ENCODE data around the gene RAD51B.
"Not testable (repeated sequence)": the region's sequence is repeated elsewhere in the genome, so short reads cannot be mapped to it uniquely, and the experiment has no call there.

Gene RAD51B

DNA sequence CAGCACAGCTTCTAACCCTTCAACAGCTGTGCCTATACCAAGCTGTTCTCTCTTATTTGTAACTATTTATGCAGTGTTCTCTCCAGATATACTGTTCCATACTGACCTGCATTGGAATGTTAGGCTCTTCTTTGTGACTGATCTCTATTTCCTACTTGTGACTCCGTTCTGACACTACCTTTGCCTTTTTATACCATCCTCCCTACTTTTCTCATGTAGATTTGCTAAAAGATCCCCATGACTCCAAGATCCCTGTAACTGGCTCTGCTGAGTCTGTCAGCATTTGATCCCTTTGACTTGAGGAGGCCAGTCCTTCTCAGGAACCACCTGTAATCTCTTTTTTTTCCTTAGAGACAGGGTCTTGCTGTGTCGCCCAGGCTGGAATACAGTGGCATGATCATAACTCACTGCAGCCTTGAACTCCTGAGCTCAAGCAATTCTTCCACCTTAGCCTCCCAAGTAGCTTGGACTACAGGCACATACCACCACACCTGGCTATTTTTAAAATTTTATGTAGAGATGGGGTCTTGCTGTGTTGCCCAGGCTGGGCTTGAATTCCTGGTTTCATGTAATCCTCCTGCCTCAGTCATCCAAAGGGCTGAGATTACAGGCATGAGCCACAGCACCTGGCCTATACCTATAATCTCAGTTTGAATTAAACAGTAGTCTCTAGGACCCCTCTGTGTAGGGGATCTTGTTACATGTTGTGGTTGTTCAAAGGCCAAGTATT, 605.0 kb downstream of the RAD51B start:
- no peak overlapping the region for H3K27ac ChIP-seq
- TF ChIP-seq, protein P1, sequence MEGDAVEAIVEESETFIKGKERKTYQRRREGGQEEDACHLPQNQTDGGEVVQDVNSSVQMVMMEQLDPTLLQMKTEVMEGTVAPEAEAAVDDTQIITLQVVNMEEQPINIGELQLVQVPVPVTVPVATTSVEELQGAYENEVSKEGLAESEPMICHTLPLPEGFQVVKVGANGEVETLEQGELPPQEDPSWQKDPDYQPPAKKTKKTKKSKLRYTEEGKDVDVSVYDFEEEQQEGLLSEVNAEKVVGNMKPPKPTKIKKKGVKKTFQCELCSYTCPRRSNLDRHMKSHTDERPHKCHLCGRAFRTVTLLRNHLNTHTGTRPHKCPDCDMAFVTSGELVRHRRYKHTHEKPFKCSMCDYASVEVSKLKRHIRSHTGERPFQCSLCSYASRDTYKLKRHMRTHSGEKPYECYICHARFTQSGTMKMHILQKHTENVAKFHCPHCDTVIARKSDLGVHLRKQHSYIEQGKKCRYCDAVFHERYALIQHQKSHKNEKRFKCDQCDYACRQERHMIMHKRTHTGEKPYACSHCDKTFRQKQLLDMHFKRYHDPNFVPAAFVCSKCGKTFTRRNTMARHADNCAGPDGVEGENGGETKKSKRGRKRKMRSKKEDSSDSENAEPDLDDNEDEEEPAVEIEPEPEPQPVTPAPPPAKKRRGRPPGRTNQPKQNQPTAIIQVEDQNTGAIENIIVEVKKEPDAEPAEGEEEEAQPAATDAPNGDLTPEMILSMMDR (conservative IDR thresholded peaks at IDR 0.05), result no peak
- no peak for TF ChIP-seq ZFX (IDR thresholded peaks at IDR 0.05)

DNA sequence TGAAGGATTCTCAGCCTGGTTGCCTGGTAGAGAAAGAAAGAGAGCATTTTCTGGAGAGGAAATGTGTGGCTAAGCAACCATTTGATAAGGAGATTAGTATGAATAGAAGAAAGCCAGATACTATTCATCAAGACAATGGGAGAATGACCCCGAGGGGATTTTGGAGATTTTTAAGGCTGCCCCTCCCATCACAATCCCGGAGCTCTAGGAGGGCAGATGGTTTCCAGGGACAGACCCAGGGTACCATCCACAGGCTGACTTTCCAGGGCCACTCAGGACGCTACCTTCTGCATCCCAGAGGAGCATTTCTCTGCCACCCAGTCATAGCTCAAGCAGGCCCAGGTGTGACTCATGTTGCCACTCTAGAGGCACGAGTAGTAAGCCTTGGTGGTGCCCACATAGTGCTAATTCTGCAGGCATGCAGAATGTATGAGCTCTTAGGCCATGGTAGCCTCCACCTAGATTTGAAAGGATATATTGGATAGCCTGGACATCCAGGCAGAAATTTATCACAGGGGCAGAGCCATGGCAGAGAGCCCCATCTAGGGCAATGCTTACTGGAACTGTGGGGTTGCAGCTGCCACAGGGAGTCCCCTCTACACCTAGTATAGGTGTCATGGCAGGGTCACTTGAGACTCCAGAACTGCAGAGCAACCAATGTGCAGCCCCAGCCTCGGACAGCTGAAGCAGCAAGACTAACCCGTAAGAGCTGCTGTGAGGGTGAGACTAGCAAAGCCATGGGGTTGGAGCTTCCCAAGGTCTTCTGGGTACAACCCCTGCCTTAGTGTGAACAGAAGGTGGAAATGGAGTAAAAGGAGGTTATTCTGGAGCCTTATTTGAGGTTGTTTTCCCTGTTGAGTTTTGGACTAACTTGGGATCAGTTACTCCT, 607.3 kb downstream of the RAD51B start:
- no peak overlapping the region for H3K27ac ChIP-seq
- TF ChIP-seq, protein P1 (conservative IDR thresholded peaks at IDR 0.05), result no peak
- TF ChIP-seq ZFX (IDR thresholded peaks at IDR 0.05), result no peak

DNA sequence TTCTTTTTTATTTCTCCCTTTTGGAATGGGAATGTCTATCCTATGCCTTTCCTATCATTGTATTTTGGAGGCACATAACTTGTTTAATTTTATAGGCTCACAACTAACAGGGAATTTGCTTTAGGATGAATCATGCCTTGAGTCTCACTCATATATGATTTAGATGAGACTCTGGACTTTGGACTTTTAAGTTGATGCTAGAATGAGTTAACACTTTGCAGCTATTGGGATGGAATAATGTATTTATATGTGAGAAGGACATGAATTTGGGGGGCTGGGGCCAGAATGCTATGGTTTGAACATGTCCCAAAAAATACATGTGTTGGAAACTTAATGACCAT, 607.9 kb downstream of the RAD51B start:
- no peak for TF ChIP-seq ZFX (IDR thresholded peaks at IDR 0.05)
- TF ChIP-seq, protein P1 (conservative IDR thresholded peaks at IDR 0.05), result no peak

DNA sequence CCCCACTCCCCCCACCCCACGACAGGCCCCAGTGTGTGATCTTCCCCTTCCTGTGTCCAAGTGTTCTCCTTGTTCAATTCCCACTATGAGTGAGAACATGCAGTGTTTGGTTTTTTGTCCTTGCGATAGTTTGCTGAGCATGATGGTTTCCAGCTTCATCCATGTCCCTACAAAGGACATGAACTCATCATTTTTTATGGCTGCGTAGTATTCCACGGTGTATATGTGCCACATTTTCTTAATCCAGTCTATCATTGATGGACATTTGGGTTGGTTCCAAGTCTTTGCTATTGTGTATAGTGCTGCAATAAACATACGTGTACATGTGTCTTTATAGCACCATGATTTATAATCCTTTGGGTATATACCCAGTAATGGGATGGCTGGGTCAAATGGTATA, 609.3 kb downstream of the RAD51B start:
- H3K27ac ChIP-seq, result not testable (repeated sequence)

More for the DNA sequence above, 607.9 kb downstream of the RAD51B start:
- no peak overlapping the region for H3K27ac ChIP-seq

DNA sequence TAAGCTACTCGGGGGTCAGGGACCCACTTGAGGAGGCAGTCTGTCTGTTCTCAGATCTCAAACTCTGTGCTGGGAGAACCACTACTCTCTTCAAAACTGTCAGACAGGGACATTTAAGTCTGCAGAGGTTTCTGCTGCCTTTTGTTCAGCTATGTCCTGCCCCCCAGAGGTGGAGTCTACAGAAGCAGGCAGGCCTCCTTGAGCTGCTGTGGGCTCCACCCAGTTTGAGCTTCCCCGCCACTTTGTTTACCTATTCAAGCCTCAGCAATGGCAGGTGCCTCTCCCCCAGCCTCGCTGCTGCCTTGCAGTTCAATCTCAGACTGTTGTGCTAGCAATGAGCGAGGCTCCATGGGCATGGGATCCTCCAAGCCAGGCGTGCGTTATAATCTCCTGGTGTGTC, 614.6 kb downstream of the RAD51B start:
- not testable (repeated sequence) for H3K27ac ChIP-seq

DNA sequence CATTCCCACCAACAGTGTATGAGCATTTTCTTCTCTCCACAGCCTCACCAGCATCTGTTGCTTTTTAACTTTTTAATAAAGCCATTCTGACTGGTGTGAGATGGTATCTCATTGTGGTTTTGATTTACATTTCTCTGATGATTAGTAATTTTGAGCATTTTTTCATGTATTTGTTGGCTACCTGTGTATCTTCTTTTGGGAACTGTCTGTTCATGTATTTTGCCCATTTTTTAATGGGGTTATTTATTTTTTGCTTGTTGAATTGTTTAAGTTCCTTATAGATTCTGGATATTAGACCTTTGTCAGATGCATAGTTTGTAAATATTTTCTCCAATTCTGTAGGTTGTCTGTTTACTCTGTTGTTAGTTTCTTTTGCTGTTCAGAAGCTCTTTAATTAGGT, 616.1 kb downstream of the RAD51B start:
- H3K27ac ChIP-seq, result not testable (repeated sequence)

DNA sequence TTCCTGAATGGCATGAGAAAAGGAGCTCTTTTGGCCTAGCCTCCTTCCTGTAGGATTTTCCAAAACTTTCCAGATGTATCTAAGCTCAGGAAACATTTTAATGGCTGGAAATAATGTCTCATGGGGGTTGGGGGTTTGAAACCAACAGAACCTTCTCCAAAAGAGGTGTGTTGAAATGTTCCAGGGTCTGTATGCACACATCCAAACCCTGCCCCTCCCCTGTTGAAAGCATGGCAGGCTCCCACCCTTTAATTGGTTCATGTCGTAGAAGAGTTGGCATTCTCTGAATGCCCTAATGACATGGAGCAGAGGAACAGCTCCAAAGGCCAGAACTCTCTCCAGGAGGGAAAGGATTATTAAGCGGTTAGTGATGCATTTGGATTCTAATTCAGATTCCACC, 620.1 kb downstream of the RAD51B start:
- TF ChIP-seq, protein P1 (conservative IDR thresholded peaks at IDR 0.05), result no peak
- no peak for TF ChIP-seq ZFX (IDR thresholded peaks at IDR 0.05)

DNA sequence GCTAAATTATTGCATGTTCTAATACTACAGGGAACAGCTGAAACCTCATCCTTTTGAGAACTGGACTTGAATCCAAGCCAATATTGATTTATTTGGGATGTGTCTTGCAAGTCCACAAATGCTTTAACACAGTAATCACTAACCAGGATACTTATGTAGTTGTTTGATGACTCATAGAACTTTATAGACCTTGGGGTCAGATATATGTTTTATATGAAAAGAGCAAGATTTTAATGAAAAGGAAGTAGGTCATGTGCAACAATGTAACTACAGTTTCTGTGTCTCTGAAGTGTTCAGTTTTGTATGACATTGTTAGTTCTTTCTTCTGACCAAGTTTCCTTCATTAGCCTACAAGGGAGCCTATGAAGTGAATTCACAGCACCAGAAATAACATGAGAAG, 621.2 kb downstream of the RAD51B start:
- TF ChIP-seq ZFX (IDR thresholded peaks at IDR 0.05), result no peak
- TF ChIP-seq, protein P1 (conservative IDR thresholded peaks at IDR 0.05), result no peak
- H3K27ac ChIP-seq, result no peak overlapping the region

More for the DNA sequence above, 620.1 kb downstream of the RAD51B start:
- H3K27ac ChIP-seq, result no peak overlapping the region

DNA sequence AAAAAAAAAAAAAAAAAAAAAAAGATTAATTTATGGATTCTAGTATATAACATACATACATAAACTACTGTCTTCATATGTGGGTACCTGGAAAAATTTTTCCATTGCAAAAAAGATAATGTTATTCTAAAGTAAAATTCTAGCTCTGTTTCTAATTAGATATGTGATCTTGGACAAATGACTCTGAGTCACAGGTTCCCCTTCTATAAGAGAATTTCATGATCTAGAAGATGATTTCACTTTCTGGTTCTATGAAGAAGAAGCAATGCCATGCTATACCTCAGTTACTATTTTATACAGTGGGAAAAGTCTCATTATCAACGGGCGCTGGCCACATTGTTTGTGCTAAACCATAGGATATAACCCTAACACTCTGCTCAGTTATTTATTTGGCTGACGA, 622.0 kb downstream of the RAD51B start:
- H3K27ac ChIP-seq, result no peak overlapping the region
- TF ChIP-seq ZFX (IDR thresholded peaks at IDR 0.05), result no peak

All from C4-2B (cell line).